GM19467 (cell line): ENCODE results near the gene GOLGA2.

ENCODE experiments used
- ATAC-seq: cut with Tn5 transposase; IDR thresholded peaks from one replicate; pipeline ENCODE4 v1.9.1; 2021; ENCODE audit warnings: mild to moderate bottlenecking, moderate library complexity; ENCODE audit not compliant: unreplicated experiment

Gene GOLGA2, protein sequence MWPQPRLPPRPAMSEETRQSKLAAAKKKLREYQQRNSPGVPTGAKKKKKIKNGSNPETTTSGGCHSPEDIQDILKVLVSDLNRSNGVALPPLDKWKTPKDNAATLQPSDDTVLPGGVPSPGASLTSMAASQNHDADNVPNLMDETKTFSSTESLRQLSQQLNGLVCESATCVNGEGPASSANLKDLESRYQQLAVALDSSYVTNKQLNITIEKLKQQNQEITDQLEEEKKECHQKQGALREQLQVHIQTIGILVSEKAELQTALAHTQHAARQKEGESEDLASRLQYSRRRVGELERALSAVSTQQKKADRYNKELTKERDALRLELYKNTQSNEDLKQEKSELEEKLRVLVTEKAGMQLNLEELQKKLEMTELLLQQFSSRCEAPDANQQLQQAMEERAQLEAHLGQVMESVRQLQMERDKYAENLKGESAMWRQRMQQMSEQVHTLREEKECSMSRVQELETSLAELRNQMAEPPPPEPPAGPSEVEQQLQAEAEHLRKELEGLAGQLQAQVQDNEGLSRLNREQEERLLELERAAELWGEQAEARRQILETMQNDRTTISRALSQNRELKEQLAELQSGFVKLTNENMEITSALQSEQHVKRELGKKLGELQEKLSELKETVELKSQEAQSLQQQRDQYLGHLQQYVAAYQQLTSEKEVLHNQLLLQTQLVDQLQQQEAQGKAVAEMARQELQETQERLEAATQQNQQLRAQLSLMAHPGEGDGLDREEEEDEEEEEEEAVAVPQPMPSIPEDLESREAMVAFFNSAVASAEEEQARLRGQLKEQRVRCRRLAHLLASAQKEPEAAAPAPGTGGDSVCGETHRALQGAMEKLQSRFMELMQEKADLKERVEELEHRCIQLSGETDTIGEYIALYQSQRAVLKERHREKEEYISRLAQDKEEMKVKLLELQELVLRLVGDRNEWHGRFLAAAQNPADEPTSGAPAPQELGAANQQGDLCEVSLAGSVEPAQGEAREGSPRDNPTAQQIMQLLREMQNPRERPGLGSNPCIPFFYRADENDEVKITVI

DNA sequence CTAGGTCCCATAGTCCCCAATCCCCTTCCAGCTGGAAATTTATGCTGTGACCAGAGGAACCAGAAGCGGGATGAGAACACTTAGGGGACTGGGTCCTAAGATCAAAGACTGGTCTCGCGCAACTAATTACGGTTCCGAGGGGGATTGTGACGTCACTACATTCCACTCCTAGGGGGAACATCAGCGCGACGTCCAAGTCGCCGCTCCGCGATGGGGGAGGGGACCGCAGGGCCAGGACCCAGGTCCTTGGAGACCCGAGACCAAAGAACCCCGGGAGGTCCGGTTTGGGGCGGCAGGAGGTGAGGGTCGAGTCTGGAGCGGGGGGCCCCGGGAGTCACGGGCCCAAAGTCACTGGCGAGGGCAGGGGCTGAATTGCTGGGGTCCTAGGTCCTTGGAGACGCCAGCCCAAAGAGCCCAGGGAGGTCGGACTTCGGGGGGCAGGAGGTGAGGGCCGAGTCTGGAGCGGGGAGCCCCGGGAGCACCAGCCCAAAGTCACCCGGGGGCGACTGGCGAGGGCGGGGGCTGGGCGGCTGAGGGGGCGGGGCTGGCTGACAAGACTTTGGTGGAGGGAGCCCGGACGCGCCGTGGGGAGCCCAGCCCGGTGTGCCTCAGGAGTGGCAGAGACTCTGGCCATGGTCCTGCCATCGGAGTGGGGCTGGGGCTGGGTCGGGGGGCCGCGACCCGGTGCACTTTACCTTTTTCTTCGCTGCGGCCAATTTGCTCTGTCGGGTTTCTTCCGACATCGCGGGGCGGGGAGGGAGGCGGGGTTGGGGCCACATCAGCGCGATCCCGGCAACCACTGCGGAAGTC is at the start of gene GOLGA2:
GOLGA2 (minus strand) TSS at position 810 of the 810 bp plus-strand sequence; CDS start at position 779, 31 bp downstream.
- peak; percentile 36 for ATAC-seq

DNA sequence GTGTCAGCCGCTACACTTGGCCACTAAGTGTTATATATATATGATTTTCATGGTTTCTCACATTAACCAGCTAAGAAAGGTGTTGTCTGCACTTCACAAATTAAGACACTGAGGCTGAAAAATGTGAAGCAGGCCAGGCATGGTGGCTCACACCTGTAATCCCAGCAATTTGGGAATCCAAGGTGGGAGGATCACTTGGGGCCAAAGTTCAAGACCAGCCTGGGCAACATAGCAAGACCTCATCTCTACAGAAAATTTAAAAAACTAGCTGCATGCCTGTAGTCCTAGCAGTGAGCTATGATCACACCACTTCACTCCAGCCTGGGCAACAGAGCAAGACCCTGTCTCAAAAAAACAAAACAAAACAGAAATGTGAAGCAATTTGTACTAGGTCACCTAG is 48.6 kb upstream of the GOLGA2 start:
- ATAC-seq = no peak

DNA sequence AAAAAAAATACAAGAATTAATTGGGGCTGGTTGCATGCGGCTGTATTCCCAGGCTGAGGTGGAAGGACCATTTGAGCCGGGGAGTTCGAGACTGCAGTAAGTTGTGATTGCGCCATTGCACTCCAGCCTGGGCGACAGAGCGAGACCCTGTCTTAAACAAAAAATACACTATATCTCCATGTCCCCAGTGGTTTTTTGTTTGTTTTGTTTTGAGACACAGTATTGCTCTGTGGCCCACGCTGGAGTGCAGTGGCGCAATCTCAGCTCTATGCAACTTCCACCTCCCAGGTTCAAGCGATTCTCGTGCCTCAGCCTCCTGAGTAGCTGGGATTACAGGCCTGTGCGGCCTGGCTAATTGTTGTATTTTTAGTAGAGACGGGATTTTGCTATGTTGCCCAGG is 48.0 kb upstream of the GOLGA2 start:
- no peak for ATAC-seq

DNA sequence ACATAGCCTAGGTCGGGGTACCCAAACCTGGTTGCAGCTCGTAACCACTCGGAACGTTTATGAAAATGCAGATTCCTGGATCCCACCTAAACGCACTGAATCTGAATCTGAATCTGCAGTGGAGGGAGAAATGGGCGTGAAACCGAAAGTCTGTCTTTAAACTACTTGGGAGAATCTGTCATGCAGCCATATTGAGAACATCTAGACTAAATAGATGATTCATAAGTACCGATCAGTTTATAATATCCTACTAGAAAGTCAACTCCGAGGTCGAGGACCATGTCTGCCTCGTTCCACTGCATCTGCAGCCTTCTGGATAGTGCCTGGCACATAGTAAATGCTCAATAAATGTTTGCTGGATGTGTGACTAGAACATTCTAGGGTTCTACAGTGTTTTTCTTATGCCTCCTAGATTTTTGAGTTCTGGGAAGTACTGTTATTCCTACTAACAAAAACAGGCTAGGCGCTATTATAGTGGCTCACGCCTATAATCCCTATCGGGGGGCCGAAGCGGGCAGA is 47.5 kb upstream of the GOLGA2 start:
- peak; percentile 13 for ATAC-seq

DNA sequence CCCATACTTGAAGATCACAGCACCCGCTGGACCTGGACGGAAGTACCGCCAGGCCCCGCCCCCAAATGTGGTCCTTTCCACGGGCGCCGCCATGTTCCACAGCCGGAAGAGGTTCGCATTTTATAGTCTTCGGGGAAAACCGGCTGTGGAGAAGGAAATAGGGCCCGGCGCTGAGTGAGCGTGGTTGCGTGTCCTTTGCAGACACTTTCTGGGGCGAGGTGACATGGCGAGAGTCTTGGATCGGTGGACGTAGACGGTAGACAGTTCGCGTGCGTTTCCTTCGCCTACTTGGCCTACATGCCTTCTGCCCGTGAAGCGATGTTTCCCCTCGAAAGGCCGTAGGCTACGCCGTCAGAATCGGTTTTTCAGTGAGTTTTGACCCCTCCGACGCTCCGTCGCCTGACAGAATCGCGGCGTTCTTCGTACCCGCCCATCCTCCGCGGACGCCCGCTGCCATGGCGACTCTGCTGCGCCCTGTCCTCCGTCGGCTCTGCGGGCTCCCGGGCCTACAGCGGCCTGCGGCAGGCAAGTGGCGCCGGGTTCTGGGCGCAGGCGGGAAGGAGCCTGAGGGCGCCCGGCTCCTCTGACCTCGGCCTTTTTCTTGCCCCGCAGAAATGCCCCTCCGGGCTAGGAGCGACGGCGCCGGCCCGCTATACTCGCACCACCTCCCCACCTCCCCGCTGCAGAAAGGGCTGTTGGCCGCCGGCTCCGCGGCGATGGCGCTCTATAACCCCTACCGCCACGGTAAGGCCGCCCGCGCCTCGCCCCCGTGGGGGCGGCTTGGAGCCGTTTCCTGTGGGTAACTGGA is 46.8 kb upstream of the GOLGA2 start, which contains the start of the genes COQ4 and TRUB2:
COQ4 (plus strand) TSS at position 436 of the 808 bp plus-strand sequence; CDS start at position 456, 20 bp downstream.
TRUB2 (minus strand) TSS at position 44 of the 808 bp plus-strand sequence; CDS start at position 5, 39 bp downstream.
- peak; percentile 72 for ATAC-seq

DNA sequence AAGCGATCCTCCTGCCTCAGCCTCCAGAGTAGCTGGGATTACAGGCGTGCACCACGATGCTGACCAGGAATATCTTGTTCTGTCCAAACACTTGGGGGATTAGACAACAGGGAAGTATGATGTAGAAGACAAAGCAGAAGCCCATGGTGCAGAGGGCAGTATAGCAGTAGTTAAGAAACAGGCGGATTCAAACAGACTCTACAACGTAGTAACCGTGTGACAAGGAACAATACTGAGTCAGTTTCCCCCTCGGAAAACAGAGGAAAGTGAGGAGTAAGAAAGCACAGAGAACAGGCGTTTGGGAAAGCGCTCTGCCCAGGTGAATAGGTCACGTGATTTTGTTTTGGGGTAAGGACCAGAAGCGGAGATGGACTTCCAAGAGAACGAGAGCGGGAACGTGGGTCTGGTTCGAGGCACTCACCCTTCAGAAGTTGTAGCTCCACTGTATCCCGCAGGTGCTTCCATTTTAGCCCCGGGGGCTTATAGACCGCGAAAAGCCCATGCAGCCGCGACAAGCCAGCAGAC is 46.1 kb upstream of the GOLGA2 start:
- ATAC-seq = peak; percentile 17

DNA sequence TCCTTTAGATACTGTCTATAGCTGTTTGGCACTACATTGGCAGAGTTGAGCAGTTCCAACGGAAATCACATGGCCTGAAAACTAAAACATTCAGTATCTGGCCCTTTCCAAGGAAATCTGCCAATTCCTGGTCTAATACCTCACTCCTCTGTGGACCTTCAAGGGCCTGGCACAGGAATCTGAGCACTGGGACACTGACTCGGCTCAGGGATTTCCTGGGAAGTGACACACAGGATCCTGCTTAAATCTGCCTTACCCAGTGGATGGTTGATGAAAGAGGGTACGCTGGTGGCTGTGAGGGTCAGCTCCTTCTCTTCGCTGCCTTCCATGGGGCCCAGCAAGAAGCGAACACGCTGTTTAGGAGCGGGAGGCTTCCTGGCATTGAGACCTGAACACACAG is 45.5 kb upstream of the GOLGA2 start:
- no peak for ATAC-seq

DNA sequence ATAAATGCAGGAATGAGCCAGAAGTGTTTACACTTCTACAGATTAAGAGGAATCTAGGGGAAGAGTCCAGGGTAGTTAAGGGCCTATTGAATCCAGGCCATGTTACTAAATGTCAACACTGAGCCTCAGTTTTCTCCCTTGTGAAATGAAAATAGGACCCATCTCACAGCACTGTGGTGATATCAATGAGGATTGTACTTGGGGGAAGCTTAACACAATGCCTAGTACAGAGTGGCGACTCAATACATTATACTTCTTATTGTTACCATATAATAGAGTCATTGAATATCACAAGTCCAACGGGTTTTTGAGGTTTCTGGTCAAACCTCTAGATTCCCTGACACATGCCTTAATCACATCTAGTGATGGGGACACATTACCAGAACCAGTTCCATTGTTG is 41.8 kb upstream of the GOLGA2 start:
- no peak for ATAC-seq

DNA sequence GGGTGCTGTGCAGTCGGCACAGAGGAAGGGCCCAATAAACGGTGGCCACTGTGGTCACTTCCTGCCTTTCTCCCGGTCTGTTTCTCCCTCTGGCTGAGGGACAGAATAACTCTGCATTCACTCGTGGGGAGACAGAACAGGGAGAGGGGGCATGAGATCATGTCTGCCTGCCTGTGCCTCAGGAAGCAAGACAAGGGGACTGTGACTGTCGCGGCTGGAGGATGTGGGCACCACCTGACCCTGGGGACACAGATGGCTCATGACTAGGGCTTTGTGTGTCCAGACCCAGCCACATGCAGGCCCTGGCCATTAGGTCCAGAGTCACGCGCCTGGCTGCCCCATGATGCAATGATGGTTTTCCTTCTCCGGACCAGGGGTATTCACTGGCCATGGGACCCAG is 40.6 kb upstream of the GOLGA2 start:
- no peak for ATAC-seq

DNA sequence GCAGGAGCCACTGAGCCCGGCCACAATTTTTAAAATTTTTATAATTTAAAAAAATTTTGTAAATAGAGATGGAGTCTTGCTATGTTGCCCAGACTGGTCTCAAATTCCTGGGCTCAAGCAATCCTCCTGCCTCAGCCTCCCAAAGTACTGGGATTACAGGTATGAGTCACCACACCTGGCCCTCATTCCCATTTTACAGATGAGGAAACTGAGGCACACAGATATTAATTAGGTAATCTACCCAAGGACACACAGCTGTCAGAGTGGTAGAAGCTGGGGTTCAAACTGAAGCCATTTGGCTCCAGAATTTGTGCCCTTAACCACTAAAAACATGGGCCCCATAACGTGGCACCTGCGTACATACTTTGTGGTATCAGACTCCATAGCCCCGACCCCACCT is 38.9 kb upstream of the GOLGA2 start:
- ATAC-seq = no peak

DNA sequence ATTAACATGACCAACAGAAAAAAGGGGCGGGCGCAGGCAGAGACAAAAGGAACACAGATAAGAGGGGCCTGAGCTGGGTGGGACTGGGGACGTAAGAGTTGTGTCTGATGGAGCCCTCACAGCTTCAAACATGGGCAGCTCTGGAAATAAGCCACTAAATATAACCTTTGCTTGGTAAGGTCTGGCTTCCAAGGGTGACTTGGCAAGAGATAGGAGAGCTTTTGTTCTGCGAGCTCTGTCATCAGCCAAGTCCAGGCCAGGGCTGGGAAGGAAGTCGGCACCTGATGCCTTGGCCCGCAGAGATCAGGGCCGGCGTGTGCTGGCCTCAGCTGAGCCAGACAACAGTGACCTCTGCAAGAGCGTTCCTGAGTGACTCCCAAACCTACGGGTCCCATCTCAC is 34.7 kb upstream of the GOLGA2 start:
- ATAC-seq = no peak

DNA sequence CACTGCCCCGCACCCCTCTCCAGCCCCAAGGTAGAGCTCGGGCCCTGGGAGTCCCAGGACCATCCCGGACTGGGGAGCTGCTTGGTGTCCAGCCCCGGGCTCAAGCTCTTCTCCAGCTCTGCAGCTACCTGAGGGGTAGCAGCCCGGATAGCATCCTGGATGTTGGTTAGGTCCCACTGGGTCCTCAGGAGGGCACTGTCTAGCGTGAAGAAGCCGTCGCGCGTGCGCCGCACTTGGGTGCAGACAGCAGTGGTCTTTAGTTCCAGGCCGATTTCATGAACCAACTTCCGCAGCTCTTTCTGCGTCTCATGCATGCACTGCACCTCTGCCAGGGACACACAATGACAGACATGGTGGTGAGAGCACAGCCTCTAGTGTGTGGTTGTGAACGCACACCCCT is 33.7 kb upstream of the GOLGA2 start:
- no peak for ATAC-seq

DNA sequence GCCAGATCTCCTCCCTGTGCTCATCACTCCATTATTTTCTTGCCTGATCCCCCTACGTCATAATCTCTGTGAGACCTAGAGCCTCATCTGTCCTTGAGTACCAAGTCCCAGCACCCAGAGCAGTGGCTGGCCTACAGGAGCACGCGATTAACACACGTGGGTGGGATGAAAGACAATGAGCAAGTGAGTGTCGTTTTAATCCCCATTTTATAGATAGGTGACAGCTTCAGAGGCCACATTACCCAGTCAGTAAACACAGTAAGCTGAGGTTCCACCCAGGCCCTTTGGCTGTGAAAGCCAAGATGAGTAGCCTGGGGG is 29.1 kb upstream of the GOLGA2 start:
- no peak for ATAC-seq

DNA sequence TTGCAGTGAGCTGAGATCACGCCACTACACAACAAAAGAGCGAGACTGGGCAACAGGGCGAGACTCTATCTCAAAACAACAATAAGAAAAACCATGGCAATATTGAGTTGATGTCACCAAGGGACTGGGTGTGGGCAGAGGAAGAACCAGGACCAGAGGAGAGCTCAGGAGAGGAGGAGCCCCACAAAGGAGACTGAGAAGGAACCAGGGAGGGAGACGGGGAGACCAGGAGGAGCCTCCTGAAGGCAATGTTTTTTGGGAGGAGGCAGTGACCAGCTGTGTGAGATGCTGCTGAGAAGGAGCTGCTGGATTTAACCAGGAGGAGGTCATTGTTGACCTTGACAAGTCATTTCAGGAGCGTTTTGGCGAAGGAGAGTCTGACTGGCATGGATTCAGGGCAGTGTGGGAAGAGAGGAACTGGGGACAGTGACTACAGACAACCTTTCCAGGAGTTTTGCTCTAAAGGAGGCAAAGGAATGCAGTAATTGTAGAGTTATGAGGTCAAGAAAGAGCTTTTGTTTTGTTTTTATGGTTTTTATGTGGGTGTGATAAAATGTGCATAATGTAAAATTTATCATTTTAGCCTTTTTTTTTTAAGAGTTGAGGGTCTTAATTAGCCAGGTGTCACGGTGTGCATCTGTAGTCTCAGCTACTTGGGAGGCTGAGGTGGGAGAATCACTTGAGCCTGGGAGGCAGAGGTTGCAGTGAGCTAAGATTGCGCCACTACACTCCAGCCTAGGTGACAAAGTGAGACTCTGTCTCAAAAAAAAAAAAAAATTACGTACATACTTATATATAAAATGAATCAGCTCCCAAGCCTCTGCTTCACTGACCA is 28.5 kb upstream of the GOLGA2 start:
- ATAC-seq = no peak

DNA sequence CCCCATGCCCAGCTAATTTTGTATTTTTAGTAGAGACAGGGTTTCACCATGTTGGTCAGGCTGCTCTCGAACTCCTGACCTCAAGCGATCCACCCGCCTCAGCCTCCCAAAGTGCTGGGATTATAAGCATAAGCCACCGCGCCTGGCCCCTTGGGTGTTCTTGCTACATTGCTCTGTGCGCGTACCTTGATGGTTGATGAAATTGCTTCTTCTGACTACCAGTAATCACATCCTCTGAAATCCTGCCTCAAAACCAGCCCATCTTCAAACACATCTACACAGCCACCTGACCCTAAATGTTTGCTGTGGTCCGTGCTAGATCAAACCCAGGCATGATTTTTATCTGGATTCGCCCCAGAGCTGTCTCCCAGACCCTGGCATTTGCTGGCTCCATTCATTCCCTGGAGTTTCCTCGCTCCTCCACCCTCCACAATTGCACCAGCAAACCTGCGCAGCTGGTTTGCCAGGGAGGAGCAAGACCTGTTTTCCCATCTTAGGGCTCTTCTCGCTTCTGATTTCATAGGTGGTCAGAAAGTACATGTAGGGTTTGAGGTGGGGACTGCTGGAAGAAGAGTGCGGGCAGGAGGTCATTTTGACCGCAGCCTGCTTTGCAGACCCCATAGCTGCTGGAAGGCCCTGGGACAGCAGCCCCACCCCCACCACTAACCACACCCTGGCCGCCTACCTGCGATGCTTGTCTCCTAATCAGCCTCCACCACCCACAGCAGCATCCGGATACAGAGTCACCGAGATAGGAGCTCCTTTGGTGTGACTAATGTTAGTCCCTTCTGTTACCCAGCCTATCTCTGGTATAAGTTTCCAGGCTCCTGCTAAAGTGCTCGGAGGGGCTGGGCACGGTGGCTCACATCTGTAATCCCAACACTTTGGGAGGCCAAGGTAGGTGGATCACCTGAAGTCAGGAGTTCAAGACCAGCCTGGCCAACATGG is 23.0 kb upstream of the GOLGA2 start:
- no peak for ATAC-seq

DNA sequence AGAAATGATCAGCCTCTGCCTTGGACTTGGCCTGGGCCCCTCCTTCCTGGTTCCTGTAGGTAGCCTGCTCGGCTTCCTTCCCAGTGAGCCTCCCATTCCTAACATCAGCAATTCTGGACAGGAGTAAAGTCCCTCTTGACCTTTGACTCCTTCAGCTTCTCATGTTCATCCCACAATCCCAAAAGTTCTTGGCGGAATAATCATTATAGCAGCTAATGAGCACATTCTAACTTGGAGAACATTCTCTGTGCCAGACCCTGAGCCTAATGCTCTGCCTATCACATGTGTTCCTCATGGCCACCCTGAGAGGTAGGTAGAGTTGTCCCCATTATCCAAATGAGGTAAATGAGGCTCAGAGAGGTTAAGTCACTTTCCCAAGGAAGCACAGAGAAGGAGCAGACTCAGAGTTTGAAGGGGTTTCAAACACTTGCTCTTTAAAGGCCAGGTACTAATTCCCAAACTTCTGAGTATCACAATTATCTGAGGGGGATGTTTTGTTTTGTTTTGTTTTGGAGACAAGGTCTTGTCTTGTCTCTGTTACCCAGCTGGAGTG is 21.5 kb upstream of the GOLGA2 start:
- ATAC-seq = no peak
